GOT3 (cell line): ENCODE results near the gene ZNF516.

Experiments used
- DNase-seq: peaks from one replicate; lab custom pipeline; 2025; ENCODE audit warnings: mixed read lengths; lab: John Stamatoyannopoulos, UW

The ZNF516 gene

DNA sequence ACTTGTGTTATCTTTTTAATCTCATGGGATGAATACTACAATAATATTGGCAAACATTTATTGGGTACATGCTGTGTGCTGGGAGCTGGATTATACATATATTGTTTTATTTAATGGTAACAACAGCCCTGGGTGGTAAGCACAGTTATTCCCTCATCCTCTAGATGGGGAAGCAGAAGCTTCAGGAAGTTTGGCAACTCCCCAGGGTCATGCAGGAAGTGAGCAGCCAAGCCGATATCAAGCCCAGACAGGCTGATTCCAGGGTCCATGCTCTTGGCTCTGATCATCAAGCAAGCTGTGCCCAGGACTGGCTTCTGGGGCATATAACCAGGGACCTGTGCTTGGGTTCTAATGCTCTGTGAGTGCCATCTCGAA, 155.8 kb downstream of the ZNF516 start:
- no peak for DNase-seq

DNA sequence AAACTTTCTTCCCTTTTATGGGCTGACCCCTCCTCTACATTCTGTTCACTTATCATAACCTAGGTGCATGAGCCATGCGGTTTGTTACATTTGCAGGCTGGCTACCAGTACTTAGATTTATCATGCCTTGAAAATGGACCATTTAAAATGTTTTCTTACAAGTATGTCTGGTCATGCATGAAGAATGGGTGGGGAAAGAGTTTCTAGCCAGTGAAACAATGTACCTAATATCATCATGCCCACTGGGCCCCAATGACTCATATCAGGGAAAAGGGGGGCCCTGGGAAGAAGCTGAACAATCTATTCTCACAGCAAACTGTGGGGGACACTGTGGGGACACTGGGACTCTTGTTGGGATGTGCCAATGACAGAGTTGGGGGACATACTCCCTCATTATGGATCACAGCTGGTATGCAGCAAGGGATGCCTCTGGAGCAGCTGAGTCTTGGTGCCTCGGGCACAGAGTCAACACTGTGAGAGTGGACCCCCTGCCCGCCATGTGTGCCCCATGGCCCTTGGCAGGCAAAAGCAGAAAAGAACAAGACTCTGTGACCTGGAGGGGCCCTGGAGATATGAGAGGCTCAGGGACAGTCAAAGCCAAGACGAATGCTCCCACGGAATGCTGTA, 156.3 kb downstream of the ZNF516 start:
- no peak for DNase-seq

DNA sequence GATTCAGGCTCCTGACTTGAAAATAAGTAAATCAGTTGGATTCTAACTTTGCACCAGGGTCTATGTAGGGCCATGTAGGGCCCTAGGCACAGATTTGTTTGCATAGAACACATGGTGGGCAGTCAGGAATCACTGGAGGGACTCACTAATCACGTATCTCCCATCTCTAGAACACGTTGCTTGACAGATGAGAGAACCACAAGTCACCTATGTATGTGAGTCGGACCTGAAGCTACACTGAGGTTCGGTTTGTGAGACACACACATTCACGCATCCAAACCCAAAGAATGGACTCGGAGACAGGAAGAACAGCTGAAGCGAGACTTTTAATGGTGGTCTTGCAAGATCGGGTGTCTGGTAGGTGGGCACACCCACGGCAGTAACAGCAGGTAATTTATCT, 157.0 kb downstream of the ZNF516 start:
- no peak for DNase-seq

DNA sequence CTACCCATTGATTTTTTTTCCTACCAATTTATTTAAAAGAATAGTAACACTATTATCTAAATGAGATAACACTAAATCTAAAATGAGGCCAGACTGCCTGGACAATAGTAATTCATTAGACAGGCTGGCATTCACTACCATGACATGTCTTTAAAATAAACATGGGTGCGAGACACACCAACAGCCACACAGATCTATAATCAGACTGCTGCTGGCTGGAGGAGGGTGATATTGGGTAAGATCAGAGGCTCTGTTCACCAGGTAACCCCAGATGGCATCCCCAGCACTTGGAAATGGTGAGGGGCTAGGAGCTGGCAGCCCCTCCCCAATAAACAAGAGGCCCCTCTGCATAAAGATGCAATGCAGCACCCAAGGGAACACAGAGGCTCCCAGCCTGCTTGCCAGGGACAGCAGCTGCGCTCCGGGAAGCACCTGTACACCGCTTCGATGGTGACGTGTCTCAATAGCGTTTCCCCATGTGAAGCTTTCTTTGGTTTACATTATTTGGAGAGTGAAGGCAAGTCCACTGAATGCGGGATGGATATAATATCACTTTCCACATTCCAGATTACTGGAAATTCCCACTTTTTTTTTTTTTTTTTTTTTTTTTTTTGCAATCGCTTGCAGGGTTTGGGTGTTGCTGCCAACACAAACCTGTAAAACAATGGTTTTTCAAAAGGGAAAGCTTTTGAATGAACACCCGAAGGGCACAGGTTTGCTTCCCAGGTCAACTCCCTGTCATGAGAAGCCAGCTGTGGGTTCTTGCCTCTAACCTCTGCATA, 159.0 kb downstream of the ZNF516 start:
- DNase-seq = no peak

DNA sequence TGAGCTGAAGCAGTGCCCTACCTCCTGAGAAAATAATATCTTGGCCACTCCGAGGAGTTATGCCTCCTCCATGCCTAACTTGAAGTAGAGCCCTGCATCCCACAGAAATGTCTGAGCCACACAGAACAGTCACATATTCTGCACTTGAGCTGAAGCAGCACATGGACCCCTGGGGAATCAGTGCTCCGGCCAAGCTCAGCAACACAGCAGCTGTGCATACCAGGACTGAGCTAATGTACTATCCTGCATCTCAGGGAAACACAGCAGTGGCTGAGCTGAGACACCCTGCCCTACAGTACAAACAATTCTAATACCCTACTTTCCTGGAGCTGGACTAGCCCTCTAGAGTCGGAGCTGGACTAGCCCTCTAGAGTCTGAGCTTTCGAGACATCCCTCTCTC, 166.9 kb downstream of the ZNF516 start:
- DNase-seq = no peak

DNA sequence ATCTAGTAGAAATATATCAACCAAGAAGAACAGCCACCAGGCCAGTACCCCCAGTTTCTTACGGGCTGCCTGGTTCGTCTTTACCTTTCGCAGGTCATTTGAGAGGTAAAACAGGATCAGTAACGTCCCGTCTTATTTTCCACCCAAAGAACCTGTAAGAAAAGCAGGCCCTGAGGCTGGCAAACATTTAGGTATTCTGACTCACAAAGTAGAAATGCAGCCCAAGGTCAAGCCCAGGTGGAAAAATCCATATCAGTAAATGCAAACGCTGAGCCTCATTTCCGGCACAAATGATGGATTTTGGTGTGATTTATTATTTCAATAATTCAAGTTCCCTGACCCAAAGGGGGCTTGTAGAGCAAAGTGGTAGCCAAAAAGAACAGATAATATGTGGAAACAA, 171.2 kb downstream of the ZNF516 start:
- DNase-seq = no peak

DNA sequence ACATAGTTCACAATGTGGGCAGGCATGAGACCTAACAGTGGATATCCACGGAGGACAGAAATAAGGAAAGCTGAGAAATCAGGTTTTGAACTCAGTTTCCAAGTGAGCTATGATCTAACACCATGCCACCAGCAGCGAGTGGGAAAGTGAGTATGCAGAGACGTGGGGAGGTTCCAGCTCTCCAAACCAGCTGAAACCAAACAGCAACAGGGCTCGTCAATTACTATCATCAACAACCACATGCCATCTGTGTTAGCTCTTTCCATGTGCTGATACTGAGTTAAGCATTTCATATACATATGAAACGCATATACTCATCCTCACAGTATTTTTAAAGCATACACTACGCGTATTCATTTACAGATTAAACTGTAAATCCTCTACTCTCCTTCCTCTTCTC, 172.4 kb downstream of the ZNF516 start:
- DNase-seq = no peak

DNA sequence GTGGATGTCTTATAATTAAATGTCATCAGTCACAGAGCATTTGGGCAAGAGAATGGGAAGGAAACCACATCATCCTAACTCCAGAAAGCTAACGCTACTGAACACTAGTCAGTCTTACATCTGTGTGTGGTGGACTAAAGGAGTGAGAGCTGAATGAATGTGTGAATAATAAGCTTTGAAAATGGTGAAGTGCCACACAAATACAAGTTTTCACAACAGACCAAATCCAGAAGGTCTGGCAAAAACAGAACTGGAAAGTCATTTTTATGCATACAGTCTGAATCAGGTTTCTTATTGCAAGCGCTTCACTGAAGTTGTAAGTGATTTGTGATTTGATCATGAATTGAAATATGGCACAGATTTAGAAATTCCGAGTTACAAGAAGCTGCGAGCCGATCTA, 175.7 kb downstream of the ZNF516 start:
- DNase-seq = no peak

DNA sequence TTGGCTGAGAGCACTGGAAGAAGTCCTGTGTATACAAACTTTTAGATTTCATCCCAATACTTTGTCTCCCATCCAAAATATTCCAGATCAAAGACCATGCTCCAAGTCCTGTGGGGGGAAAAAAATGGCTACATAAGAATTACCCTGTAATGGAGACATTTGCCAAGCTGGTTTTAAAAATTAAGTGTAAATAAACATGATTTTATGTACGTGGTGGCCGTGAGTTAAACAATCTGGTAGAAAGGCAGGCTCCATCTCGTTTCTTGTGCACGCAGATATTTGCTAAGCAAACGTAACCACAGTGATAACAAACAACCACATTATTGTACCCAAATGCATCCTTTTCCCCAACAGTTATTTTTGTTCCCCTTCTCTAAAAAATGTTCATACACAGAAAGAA, 176.4 kb downstream of the ZNF516 start:
- DNase-seq = no peak

DNA sequence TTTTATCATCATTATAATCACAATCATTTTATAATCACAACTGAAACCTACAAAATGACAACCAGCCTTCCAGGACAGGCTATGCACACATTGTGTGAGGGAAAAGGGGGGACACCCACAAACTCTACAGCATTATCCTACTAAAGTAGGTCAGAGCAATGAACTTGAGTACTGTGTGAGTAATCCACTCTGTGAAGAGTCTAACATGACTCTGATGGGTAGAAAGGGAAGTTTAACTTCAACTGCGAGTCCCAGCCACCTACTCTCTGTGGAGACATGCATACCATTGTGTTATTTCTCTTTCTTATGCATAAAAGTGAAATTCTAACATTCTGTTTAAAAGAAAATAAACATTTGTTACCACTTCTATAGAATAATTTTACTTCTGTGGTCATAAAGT, 177.9 kb downstream of the ZNF516 start:
- no peak for DNase-seq

DNA sequence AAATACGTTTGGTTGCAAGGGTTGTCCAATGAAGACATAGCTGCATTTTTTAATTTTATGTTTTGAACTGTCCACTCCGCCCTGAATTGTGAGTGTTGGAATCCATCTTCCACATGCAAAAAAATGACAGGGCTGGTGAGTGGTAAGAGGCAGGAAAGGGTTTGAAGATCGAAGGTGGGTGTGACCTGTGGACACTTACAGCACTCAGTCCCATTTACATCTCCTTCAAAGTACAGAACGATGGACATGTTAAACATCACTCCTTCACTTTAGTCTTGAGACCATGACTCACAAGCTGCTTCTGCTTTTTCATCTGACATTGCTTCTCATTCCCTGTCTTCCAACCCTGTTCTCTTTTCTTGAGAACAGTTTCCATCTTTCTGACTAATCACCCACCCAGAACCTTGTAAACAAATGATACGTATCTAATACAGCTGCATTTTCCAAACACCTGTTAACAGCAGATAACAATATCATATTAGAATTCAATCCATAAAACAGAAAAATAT, 179.3 kb downstream of the ZNF516 start:
- no peak for DNase-seq

DNA sequence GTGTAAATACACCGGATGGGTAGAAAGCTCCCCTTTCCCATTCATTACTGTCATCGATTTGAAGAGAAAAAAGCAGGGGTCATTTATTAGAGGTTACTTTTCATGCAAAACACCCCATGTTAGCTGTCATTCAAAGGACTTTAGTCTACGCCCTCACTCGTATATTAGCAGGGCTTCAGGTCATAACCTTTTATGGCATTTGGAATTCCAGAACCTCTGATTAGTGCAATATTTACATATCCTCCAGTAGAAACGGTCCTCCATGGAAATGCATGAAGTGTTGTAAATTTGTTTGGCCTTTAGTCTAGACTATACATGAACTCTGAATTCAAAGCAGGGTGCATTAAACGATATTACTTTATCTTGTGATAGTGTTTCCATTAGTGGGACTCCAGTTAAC, 180.5 kb downstream of the ZNF516 start:
- no peak for DNase-seq

DNA sequence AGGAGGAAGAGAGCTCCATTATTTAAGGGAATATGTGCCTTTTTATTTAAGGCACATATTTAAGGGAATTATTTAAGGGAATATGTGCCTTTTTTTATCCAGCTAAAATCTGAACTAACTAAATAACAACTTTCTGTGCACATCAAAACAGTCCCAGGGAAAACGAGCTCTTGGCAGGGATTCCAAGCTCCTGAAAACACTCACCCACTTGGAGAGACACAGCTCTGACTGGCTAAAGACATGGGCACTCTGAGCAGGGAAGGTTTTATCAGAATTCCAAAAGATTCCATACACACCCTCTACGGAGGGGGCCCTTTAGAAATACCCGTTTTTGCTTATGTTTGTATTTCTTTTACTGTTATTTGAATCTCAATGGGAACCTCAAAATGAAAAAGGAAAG, 181.0 kb downstream of the ZNF516 start:
- no peak for DNase-seq
